HG02623 (cell line): ENCODE data around the gene CHAD.
"Not testable (repeated sequence)": the region's sequence is repeated elsewhere in the genome, so short reads cannot be mapped to it uniquely, and the experiment has no call there.

Experiments
- ATAC-seq: cut with Tn5 transposase; IDR thresholded peaks from one replicate; pipeline ENCODE4 v1.9.1; 2021; ENCODE audit warnings: moderate library complexity; ENCODE audit not compliant: unreplicated experiment

Gene CHAD

GRCh38 chr17:50475362-50475761 is 6.7 kb upstream of the CHAD start:
- ATAC-seq: no peak

DNA sequence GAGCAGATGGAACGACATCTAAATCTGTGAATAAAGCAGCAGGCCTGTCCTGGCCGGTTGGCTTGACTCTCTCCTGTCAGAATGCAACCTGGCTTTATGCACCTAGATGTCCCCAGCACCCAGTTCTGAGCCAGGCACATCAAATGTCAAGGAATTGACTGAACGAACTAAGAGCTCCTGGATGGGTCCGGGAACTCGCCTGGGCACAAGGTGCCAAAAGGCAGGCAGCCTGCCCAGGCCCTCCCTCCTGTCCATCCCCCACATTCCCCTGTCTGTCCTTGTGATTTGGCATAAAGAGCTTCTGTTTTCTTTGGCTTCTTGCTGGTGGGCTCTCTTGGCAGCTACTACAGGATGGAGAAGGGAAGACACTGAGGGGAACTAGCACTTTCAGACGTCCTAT is 5.8 kb upstream of the CHAD start:
- ATAC-seq: no peak

DNA sequence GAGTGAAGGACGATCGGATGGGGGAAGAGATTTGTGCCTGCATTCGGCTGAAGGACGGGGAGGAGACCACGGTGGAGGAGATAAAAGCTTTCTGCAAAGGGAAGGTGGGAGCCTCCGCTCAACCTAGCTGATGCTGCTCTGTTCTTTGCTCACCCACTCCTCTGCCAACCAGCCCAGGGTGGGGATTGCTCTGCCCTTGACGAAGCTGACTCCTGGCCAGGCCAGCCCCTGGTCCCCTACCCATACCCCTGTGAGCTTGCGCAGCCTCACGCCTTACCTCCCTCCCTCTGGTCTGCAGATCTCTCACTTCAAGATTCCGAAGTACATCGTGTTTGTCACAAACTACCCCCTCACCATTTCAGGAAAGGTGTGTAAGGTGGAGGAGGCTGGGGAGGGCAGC is 5.2 kb upstream of the CHAD start:
- no peak for ATAC-seq

DNA sequence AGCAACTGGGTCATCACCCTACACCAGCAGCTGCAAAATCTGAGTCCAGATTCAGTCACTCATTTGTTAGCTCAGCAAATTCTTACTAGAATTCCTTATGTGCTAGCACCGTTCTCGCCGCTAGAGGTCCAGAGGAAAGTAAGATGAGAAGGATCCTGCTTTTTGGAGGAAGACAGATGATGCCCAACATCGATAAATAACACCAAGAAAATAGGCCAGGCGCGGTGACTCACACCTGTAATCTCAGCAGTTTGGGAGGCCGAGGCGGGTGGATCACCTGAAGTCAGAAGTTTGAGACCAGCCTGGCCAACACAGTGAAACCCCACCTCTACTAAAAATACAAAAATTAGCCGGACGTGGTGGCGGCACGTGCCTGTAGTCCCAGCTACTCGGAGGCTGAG is 4.1 kb upstream of the CHAD start:
- not testable (repeated sequence) for ATAC-seq

GRCh38 chr17:50472286-50472685 is 3.6 kb upstream of the CHAD start:
- ATAC-seq: no peak

GRCh38 chr17:50471009-50471905 is 2.6 kb upstream of the CHAD start:
- ATAC-seq: no peak

- no peak for ATAC-seq
Observed at GRCh38 chr17:50470426-50470825, 1.7 kb upstream of the CHAD start.

- no peak for ATAC-seq
Observed at GRCh38 chr17:50469671-50470305, 1.1 kb upstream of the CHAD start.

- ATAC-seq: no peak
Observed at GRCh38 chr17:50469208-50469605, 527 bp upstream of the CHAD start.

DNA sequence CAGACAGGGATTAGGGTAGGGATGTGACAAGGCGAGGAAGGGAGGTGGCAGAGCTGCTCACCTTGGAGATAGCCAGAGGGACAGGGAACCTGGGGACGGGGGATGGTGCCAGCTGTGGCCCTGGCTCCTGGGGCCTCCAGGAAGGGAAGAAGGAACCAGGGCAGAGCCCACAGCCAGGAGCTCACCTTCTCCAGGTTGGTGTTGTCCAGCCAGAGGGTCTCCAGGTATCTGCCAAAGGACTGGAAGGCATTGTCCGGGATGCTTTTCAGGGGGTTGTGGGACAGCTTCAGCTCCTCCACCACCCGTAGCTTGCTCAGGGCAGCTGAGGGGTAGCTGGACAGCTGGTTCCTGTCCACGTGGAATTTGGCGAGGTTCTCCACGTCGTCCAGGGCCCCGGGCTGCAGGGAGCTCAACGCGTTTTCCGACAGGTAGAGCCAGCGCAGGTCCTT is 801 bp downstream of the CHAD start:
- ATAC-seq: no peak

- no peak for ATAC-seq
Observed at GRCh38 chr17:50467114-50467854, 1.4 kb downstream of the CHAD start.

DNA sequence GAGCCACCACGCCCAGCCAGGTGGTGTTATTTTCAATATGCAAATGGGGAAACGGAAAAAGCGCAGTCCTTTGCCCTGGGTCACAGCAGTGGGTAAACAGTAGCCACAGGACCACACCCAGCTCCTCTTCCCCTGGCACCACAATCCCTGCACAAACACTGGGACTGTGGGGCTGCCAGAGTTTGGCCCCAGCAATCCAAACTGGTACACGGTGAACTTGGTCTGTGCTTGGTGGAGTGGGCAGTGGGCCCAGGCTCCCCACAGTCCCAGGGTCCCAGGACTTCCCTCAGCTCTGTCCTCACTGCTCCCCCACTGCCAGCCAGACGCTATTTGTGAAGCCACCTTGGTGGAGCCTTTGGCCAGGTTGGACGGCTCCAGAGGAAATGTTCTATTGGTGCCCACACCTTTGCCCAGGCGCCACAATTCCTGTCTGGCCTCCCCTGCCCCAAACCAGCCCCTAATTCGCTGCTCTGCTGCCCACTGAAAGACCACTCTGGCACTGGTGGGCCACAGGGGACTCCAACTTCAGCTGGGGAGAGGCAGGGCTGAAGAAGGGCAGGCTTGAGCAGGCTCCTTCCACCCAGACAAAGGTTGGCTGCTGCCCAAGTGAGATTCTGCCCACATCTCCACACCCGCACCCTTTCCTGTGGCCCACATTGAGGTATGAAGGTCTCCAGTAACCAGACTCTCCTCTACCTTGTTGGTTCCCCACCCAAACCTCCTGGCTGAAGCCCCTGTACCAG is 2.1 kb downstream of the CHAD start:
- no peak for ATAC-seq

DNA sequence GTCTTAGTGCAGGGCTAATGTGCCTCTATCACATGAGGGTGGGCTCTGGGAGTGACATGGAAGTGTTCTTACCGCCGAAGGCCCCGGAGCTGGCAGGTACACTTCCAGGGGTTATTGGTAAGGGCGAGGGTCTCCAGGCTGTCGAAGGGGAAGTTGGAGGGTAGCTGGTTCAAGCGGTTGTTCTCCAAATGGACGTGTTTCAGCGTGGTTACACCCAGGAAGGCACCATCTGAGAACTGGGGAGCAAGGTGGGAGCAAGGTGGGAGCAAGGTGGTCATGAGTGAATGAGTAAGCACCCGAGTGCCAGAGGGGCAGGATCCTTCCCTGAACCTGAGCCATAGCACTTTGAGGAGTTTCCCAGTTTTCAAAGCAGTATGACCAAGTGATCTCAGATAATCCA is 3.0 kb downstream of the CHAD start:
- no peak for ATAC-seq

GRCh38 chr17:50465171-50465570 is 3.5 kb downstream of the CHAD start:
- no peak for ATAC-seq

- no peak for ATAC-seq
Observed at GRCh38 chr17:50464736-50465135, 3.9 kb downstream of the CHAD start.

- no peak for ATAC-seq
Observed at GRCh38 chr17:50464121-50464520, 4.6 kb downstream of the CHAD start.

DNA sequence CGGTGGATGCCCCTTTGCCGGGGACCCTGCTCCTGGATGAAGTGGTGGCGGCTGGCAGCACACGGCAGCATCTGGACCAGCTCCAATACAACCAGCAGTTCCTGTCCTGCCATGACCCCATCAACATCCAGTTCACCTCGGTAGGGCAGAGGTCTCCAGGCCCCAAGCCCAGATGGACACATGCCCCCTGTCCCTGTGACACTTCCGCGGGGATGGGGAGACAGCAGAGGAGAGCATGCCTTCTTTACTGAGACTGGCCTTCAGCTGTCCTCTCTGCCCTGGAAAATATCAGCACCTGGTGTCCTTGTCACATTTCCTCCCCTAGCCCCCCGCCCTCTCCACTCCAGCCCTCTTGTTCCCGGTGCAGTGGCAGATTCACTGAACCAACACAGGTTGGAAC is 6.2 kb downstream of the CHAD start:
- ATAC-seq: no peak

- ATAC-seq: no peak
Observed at GRCh38 chr17:50461550-50462132, 7.0 kb downstream of the CHAD start.

GRCh38 chr17:50460831-50461526 is 7.7 kb downstream of the CHAD start:
- ATAC-seq: no peak

DNA sequence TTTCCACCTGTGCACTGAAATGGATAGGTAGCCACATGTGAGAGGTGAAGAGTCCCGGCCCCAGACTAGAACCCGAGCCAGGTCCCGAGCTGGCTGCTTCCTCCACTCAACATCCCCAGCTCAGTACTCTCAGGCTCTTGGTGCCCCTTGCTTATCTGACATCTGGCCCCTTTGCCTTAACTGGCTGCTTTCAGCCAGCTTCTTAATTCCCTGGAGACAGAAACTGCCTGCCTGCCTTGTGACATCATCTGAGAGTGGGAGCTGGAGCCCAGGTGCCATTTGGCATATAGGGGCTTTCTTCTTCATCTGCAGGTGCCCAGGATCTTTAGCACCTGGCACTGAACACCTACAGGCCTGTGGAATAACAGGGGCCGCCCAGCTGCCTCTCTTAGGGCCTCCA is 8.9 kb downstream of the CHAD start:
- no peak for ATAC-seq
